GM10248 (cell line): Measurements from ENCODE around the gene ODAPH.
"Not testable (repeated sequence)": the region's sequence is repeated elsewhere in the genome, so short reads cannot be mapped to it uniquely, and the experiment has no call there.

ENCODE experiments used
- CTCF ChIA-PET: fragments of 300-600 bp; sonication (Branson Sonifier 250); formaldehyde crosslinking; extraction: SDS; loops from one replicate; lab custom pipeline; 2021; ENCODE audit warnings: antibody characterized with exemption; lab: Yijun Ruan, JAX
- POLR2A ChIA-PET: fragments of 350-650 bp; sonication (Branson Sonifier 250); formaldehyde crosslinking; extraction: SDS; loops from one replicate; lab custom pipeline; 2020; ENCODE audit warnings: antibody characterized with exemption; lab: Yijun Ruan, JAX
- DNase-seq: peaks from one replicate; pipeline ENCODE4 v3.0.0; 2012; ENCODE audit errors: extremely low spot score
- CTCF ChIP-seq: IDR thresholded peaks from 2 replicates; pipeline ENCODE4 v1.5.1; 2012; ENCODE audit warnings: mild to moderate bottlenecking, low read depth; ENCODE audit errors: extremely low read depth, missing control alignments, control extremely low read depth

The ODAPH gene

DNA sequence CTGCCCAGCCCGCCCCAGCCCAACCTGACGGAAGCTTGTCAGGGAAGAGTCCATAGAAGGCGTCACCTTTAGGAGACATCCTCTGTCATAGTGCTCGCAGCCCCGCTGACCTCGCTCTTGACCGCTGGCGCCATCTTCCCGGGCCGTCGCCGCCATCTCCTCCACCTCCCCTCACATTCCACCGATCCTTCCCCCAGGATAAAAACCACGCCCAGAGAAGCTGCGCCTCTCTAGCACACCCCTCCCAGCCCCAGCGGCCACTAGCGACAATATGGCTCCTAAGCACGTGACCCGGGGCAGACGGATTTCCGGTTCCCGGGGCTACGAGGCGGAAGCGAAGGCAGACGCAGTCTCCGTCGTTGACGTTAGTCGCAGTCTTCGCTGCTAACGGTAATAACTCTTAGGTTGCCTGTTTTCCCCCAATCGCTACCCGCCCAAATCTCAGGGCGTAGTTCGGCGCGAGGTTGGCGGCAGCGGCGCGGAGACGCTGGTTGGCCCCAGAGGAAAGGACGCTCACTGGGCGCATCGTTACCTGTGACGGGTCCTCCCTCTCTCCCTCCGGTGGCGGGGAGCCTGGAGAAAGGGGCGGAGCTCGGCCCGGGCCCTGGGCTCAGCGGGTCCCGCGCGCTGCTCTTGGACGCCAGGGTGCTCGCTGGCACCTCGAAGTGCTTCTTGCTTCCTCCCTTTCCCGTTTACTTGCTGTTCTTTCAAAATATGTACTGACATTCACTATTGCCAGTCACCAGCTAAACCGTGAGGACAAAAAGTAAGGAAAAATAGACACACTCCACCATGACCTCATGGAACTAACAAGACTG lies 41.5 kb upstream of the ODAPH start, which contains the start of the genes RCHY1 and THAP6:
RCHY1 (minus strand) TSS at position 273 of the 818 bp plus-strand sequence; CDS start at position 156, 117 bp downstream.
THAP6 (plus strand) TSS at position 343 of the 818 bp plus-strand sequence. CDS start 980 bp downstream, outside the sequence.
- CTCF ChIA-PET = interaction anchor here (0.9 to 2.5 kb wide), 8 partner anchors 9 to 213 kb away, joined by 3 to 18 read pairs (median 4); no protein-coding TSS in a partner anchor
- DNase-seq = peak; percentile 85
- POLR2A ChIA-PET = interaction anchor here (0.7 to 1.1 kb wide), 4 partner anchors 15 to 210 kb away, joined by 3 to 4 read pairs (median 4); partner anchors contain the start of gene USO1
- TF ChIP-seq CTCF = no peak

GRCh38 chr4:75514949-75515612 lies 40.8 kb upstream of the ODAPH start:
- DNase-seq = peak; percentile 24
- TF ChIP-seq CTCF = no peak
- ChIA-PET POLR2A (interaction anchor here (1.0 to 1.1 kb wide), 3 partner anchors 15 to 209 kb away, joined by 3 to 4 read pairs (median 4); partner anchors contain the start of gene USO1), CTCF (interaction anchor here (0.9 to 2.5 kb wide), 8 partner anchors 10 to 212 kb away, joined by 3 to 18 read pairs (median 4); no protein-coding TSS in a partner anchor)

- no peak for DNase-seq
- ChIA-PET POLR2A (no interaction called here), CTCF (interaction anchor here (1.0 to 2.5 kb wide), 4 partner anchors 9 to 211 kb away, joined by 3 to 7 read pairs (median 4); no protein-coding TSS in a partner anchor)
- no peak for TF ChIP-seq CTCF
These were observed 39.7 kb upstream of the ODAPH start for GRCh38 chr4:75516144-75516543.

DNA sequence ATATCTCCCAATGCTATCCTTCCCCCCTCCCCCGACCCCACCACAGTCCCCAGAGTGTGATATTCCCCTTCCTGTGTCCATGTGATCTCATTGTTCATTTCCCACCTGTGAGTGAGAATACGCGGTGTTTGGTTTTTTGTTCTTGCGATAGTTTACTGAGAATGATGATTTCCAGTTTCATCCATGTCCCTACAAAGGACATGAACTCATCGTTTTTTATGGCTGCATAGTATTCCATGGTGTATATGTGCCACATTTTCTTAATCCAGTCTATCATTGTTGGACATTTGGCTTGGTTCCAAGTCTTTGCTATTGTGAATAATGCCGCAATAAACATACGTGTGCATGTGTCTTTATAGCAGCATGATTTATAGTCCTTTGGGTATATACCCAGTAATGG lies 36.4 kb upstream of the ODAPH start:
- POLR2A ChIA-PET, DNase-seq, CTCF ChIA-PET: not testable (repeated sequence)

DNA sequence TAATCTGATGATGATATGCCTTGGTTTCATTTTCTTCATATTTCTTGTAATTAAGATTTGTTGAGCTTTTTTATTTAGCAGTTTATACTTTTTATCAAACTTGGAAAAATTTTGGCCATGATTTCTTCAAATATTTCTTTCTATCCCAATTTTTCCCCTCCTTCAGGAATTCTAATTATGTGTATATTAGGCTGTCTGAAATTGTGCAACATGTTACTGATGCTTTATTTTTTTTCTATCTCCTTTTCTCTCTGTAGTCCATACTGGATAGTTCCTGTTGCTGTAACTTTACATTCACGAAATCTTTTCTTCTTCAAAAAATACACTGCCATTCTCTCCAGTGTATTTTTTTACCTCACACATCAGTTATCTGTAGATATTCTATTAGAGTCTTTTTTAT lies 30.8 kb upstream of the ODAPH start:
- POLR2A ChIA-PET = no interaction called here
- DNase-seq = no peak
- CTCF ChIA-PET = interaction anchor here (1.2 kb wide), 1 partner anchor 10 kb away, joined by 7 read pairs; the partner anchor contains the start of genes RCHY1 and THAP6
- TF ChIP-seq CTCF = no peak

- CTCF ChIA-PET = interaction anchor here (1.2 to 2.7 kb wide), 6 partner anchors 11 to 322 kb away, joined by 3 to 7 read pairs (median 4); partner anchors contain the start of genes RCHY1 and THAP6
- TF ChIP-seq CTCF = no peak
- DNase-seq = no peak
- POLR2A ChIA-PET = no interaction called here
These were observed 30.0 kb upstream of the ODAPH start for GRCh38 chr4:75525910-75526309.
